GM18511 (cell line): ENCODE measurements around the gene NTF3.
"Not testable (repeated sequence)": the region's sequence is repeated elsewhere in the genome, so short reads cannot be mapped to it uniquely, and the experiment has no call there.

Experiments
- ATAC-seq: cut with Tn5 transposase; IDR thresholded peaks from one replicate; pipeline ENCODE4 v1.9.1; 2021; ENCODE audit warnings: mild to moderate bottlenecking, moderate library complexity; ENCODE audit not compliant: unreplicated experiment

Gene NTF3

GRCh38 chr12:5524769-5525436, 93.0 kb downstream of the NTF3 start:
- ATAC-seq, result no peak

DNA sequence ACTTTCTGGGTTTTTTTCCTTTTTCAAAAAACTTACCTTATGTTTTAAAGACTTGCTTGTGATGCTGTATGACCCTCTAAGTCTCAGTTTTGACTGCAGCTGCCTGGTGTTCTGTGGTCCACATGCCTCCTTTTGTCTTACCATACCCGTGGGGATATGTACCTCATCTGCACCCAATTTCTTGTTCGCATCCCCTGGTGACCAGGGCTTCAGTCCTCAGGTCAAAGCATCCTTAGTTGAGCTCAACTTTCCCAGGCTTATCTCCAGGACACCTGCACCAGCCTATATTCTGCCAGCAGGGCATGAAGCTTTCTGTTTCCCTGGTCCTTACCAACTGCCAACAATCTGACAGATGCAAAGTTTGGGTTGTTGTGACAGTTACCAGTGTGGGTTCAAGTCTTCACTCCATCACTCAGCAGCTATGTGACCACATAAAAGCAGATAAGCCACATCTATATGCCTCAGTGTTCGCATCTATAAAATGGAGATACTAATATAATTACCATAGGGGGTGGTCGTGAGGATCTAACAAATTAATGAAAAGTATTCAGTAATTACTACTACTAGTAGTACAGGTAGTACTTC, 94.0 kb downstream of the NTF3 start:
- no peak for ATAC-seq

DNA sequence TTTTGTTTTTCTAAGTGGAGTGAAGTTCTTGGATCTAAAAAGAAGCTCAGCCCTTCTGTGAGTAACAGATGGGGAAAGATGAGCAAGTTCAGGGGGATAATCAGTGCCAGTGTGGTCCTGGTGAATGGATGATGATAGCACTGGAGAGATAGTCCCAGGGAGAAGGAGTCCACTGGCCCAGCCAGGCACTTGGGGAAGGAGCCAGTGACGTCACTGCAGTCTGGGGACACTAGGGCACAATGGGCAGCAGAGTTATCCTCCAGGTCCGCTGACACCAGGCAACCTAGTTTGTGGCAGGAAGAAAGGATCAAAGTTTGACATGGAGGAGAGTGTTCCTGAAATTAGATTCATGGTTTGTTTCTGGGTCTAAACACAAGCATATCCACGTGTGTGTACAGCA, 101.5 kb downstream of the NTF3 start:
- no peak for ATAC-seq

DNA sequence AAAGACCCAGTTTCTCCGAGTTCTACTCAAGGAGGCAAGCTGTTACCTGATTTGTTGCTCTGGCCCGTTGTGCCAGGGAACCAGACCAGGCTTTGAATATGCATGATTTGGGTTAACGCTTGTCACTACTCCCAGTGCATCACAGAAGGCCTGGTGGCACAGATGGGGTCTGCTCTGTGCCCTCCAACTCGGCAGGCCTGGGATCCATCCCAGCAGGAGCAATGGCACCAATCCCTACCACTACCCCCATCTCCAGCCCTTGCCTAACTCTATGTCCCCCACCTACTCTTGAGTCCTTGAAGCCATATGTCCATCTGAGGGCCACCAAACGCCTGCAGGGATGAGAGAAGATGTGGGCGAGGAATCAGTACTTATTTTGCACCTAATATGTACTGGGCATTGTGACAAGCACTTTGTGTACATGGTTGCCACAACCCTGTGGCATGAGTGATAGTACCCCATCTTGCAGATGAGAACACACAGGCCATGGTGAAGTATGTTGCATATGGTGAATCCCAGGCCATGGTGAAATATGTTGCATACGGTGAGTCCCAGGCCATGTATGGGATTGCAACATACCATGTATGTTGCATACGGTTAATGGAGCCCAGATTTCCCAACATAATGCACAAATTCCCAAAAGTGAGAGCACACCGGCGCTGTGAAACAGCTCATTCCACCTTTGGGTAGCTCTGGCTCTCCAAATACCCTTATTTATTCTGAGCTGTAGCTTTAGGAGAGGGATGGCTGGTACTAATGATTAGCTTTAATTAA, 102.7 kb downstream of the NTF3 start:
- ATAC-seq, result no peak

- no peak for ATAC-seq
Observed at GRCh38 chr12:5535541-5535940, 103.6 kb downstream of the NTF3 start.

GRCh38 chr12:5537026-5537615, 105.2 kb downstream of the NTF3 start:
- not testable (repeated sequence) for ATAC-seq

DNA sequence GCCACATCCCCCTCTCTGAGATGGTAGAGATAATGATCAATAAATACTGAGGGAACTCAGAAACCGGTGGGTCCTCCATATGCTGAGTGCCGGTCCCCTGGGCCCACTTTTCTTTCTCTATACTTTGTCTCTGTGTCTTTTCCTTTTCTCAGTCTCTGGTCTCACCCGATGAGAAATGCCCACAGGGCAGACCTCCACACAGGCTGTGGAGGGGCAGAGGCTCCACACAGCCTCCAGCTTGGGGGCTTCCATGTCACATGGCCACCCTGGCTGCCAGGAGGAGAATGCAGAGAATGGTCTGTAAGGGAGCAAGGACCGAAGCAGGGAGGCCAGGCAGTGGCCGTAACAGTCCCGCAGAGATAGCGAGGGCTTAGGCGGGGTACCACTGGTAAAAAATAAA, 105.9 kb downstream of the NTF3 start:
- ATAC-seq, result no peak
